ENCODE results near the gene TOP2A. TPM values are rescaled to one million over a fixed set of nuclear protein-coding genes. Genes with fewer than 3 reads are reported as not detected.

The TOP2A gene
- total and polyA plus RNA-seq, 9 of the 15 experiments (the other 6 are each of a cell fraction or from before 2014, with no cell fraction given), result 133 to 347 (median 259) TPM

DNA sequence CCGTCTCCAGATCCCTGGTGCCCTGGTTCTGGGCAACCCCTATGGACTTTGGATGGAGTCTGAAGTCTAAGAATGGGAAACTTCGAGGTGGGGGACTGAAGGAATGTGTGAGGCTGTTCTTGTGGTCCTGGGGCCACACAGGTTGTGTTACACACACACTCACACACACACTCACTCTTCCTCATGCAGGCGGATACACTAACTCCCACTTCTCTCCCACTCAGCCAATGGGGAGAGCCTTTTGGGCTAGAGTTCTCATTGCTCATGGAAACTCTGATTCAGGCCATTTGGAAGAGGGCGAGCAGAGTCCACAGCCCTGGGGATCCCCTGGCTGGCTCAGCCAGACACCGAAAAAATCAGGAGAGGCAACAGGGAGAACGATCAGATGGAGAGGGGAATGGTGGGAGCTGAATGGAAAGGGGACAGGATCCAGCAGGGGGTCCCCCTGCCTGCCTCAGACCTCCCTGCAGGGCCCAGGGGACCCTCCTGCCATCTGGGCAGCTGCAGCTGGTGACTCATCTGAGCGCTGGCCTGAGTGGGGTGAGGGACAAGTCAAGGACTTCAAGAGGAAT, 34.6 kb upstream of the TOP2A start:
- no peak overlapping the region for H3K4me2 ChIP-seq (ENCODE audit: insufficient read depth, low read length)
- intact Hi-C loops (cut with micrococcal nuclease), result no loop called here
- no peak for ATAC-seq

More for the DNA sequence above, 34.6 kb upstream of the TOP2A start:
- no peaks in the 10 kb centered on the region for H3K27me3 ChIP-seq (ENCODE audit: control insufficient read depth in 2 of 2, insufficient read depth in 2 of 2, low read length in 2 of 2)
- no peak for TF ChIP-seq ELF1 (tag; IDR thresholded peaks at IDR 0.05)
- TF ChIP-seq, protein P1, sequence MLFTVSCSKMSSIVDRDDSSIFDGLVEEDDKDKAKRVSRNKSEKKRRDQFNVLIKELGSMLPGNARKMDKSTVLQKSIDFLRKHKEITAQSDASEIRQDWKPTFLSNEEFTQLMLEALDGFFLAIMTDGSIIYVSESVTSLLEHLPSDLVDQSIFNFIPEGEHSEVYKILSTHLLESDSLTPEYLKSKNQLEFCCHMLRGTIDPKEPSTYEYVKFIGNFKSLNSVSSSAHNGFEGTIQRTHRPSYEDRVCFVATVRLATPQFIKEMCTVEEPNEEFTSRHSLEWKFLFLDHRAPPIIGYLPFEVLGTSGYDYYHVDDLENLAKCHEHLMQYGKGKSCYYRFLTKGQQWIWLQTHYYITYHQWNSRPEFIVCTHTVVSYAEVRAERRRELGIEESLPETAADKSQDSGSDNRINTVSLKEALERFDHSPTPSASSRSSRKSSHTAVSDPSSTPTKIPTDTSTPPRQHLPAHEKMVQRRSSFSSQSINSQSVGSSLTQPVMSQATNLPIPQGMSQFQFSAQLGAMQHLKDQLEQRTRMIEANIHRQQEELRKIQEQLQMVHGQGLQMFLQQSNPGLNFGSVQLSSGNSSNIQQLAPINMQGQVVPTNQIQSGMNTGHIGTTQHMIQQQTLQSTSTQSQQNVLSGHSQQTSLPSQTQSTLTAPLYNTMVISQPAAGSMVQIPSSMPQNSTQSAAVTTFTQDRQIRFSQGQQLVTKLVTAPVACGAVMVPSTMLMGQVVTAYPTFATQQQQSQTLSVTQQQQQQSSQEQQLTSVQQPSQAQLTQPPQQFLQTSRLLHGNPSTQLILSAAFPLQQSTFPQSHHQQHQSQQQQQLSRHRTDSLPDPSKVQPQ (CRISPR knock-in tag; IDR thresholded peaks at IDR 0.05; ENCODE audit: borderline replicate concordance), result no peak
- TF ChIP-seq NR2F6 (CRISPR knock-in tag; IDR thresholded peaks at IDR 0.05), result no peak
- no peak for TF ChIP-seq ZNF134 (CRISPR knock-in tag; conservative IDR thresholded peaks at IDR 0.05)
- POLR2A ChIA-PET, result interaction anchor here (0.7 kb wide), 1 partner anchor 9 kb away, joined by 7 read pairs; no protein-coding TSS in a partner anchor
- BruUV-seq (replicated peaks), result no TSS peak
- H4K20me1 ChIP-seq (replicated peaks; ENCODE audit: control insufficient read depth, insufficient read depth, low read length), result no peaks in the 10 kb centered on the region
- H3K79me2 ChIP-seq (ENCODE audit: control insufficient read depth, insufficient read depth, low read length), result peaks cover 3% of the 10 kb centered on the region; the same call in 2 of the 3 replicates
- no peak for FAIRE-seq
- H3K36me3 ChIP-seq (ENCODE audit: control insufficient read depth, insufficient read depth, low read length), result peaks cover 32% of the 10 kb centered on the region; the same call in 2 of the 3 replicates
- H2AFZ ChIP-seq (ENCODE audit: low read depth, low read length), result no peak overlapping the region
- WGBS (ENCODE audit: insufficient coverage, low coverage, missing lambda C conversion rate), result 49% methylated on average over 6 of the region's 7 CpGs
- peak overlapping the region in 1 of 2 experiments; percentile 66; a peak in 1 of 4 replicates for H3K9ac ChIP-seq (ENCODE audit: insufficient read depth in 1 of 2, low read depth in 2 of 2, low read length in 2 of 2)
- in situ Hi-C loops (cut with MboI), result no loop called here
- H3K9me3 ChIP-seq (replicated peaks; ENCODE audit: control insufficient read depth, insufficient read depth, low read depth, low read length), result no peaks in the 10 kb centered on the region
- H3K4me1 ChIP-seq (replicated peaks in 1 of 2; ENCODE audit: control insufficient read depth in 2 of 2, insufficient read depth in 2 of 2, low read length in 2 of 2), result peaks cover 5 to 11% of the 10 kb centered on the region in 2 experiments; a peak in 3 of 5 replicates
- CTCF ChIA-PET (ENCODE audit: low intra/inter-chr PET ratio), result no interaction called here
- no peak for DNase-seq (ENCODE audit: extremely low read depth in 1 of 4, low spot score in 3 of 4)
- no peaks in the 10 kb centered on the region for H3K9me1 ChIP-seq (ENCODE audit: control insufficient read depth, insufficient read depth, low read length)
- no peak overlapping the region for H3K27ac ChIP-seq (ENCODE audit: extremely low read depth, low read depth, low read length)
- no peak overlapping the region for H3K4me3 ChIP-seq
